Mesothelial cell of epicardium (in vitro differentiated cells): ENCODE results near the gene NLRP13. TPM values are rescaled to one million over a fixed set of nuclear protein-coding genes. Genes with fewer than 3 reads are reported as not detected.

Source experiments
- DNase-seq, 2 experiments: peaks; one replicate each; pipeline ENCODE4 v3.0.0; 2021; ENCODE audit warnings: low spot score in 2 of 2; ENCODE audit not compliant: unreplicated experiment in 2 of 2
- H3K27ac Mint-ChIP-seq: 2 replicates; pipeline ENCODE4 v1.8.0; 2021; ENCODE audit warnings: mixed read lengths
- H3K27me3 Mint-ChIP-seq: 2 replicates; pipeline ENCODE4 v1.8.0; 2021; ENCODE audit warnings: low read depth, mixed read lengths
- H3K36me3 Mint-ChIP-seq: 2 replicates; pipeline ENCODE4 v1.8.0; 2021; ENCODE audit warnings: mixed read lengths
- H3K4me1 Mint-ChIP-seq: 2 replicates; pipeline ENCODE4 v1.8.0; 2021; ENCODE audit warnings: mixed read lengths
- H3K4me3 Mint-ChIP-seq: 2 replicates; pipeline ENCODE4 v1.8.0; 2021; ENCODE audit warnings: mild to moderate bottlenecking, moderate library complexity, mixed read lengths
- H3K9me3 Mint-ChIP-seq: 2 replicates; pipeline ENCODE4 v1.8.0; 2021; ENCODE audit warnings: mixed read lengths
- CTCF ChIP-seq: fragments of 200-600 bp; sonication (generic); IDR thresholded peaks from one replicate; pipeline ENCODE4 v1.5.0; 2021; ENCODE audit warnings: antibody characterized with exemption; ENCODE audit not compliant: unreplicated experiment
- total RNA-seq: library from RNA; stranded (reverse); gene quantifications from 3 replicates; pipeline ENCODE4 v1.2.1, GENCODE V29; 2021

Gene NLRP13
- total RNA-seq, 1 donor from 2014 or later, result not detected

GRCh38 chr19:55855160-55855559 lies 77.0 kb downstream of the NLRP13 start:
- TF ChIP-seq CTCF, result no peak
- no peaks in the 10 kb centered on the region for H3K4me1 Mint-ChIP-seq
- DNase-seq, result no peak
- H3K4me3 Mint-ChIP-seq, result no peak overlapping the region
- peaks cover 10% of the 10 kb centered on the region for H3K36me3 Mint-ChIP-seq
- H3K27me3 Mint-ChIP-seq, result no peaks in the 10 kb centered on the region
- peaks cover 52% of the 10 kb centered on the region for H3K9me3 Mint-ChIP-seq
- H3K27ac Mint-ChIP-seq, result no peak overlapping the region

Other genes starting within 250 kb of the NLRP13 start
- not detected in 3 replicates for gene NLRP9, start 193.9 kb downstream of the NLRP13 start, total RNA-seq
- not detected in 3 replicates for gene RFPL4A, start 173.2 kb downstream of the NLRP13 start, total RNA-seq
- not detected in 3 replicates for gene RFPL4AL1, start 163.2 kb downstream of the NLRP13 start, total RNA-seq
- gene NLRP11, start 100.3 kb downstream of the NLRP13 start, total RNA-seq, result not detected in 3 replicates
- gene NLRP4, start 95.8 kb downstream of the NLRP13 start, total RNA-seq, result not detected in 3 replicates
- gene NLRP8, start 15.5 kb upstream of the NLRP13 start, total RNA-seq, result not detected in 3 replicates
- not detected in 3 replicates for gene NLRP5, start 54.4 kb upstream of the NLRP13 start, total RNA-seq
- 33.3 to 38.3 TPM (median 35.5 TPM) in 3 replicates for gene ZNF787, start 189.0 kb upstream of the NLRP13 start, total RNA-seq
- 61.3 to 66.1 TPM (median 63.6 TPM) in 3 replicates for gene ZNF444, start 209.0 kb upstream of the NLRP13 start, total RNA-seq
- gene GALP, start 243.7 kb upstream of the NLRP13 start, total RNA-seq, result not detected in 3 replicates